OCI-LY1 (cell line): ENCODE measurements around the gene RAMP3.

Source experiments
- CTCF ChIP-seq: fragments of 200-600 bp; sonication (generic), shearing (Covaris generic); IDR thresholded peaks from 2 replicates; pipeline ENCODE4 v1.5.1; 2017; ENCODE audit warnings: mild to moderate bottlenecking, antibody characterized with exemption, low read length, moderate library complexity, mixed read lengths
- EZH2 ChIP-seq: fragments of 200-600 bp; sonication (generic), shearing (Covaris generic); IDR thresholded peaks from 2 replicates; pipeline ENCODE4 v1.8.0; 2017; ENCODE audit warnings: borderline replicate concordance, mixed run types, mild to moderate bottlenecking, antibody characterized with exemption, low read length, moderate library complexity, mixed read lengths

DNA sequence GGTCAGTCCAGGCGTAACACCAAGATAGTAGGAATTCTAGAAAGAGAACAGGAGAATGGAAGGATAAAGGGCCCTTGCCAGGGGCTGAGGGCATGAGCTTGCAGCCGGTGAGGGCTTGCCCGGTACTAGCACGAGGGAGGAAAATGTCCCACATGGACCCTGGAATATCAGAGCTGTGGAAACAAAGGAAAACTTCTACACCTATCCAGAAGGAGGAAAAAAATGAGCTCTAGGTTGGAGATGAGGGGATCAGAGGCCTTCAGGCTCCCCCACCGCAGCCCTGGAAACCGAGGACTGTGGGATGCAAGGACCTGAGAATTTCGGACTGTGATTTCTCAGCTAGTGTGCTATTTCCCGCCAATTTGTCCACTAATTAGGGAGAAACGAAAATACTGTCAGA lies 22.1 kb downstream of the RAMP3 start:
- no peak for TF ChIP-seq CTCF
- no peak for TF ChIP-seq EZH2
